Measurements from ENCODE around the gene JADE1. TPM values are rescaled to one million over a fixed set of nuclear protein-coding genes. Genes with fewer than 3 reads are reported as not detected.

Gene JADE1
- polyA plus RNA-seq, 3 donors, result 44.7 to 48.0 (median 48.0) TPM

- no peak for DNase-seq (ENCODE audit: low read depth in 3 of 3, low spot score in 2 of 3)
Observed at GRCh38 chr4:128840711-128841318, 31.3 kb downstream of the JADE1 start.

DNA sequence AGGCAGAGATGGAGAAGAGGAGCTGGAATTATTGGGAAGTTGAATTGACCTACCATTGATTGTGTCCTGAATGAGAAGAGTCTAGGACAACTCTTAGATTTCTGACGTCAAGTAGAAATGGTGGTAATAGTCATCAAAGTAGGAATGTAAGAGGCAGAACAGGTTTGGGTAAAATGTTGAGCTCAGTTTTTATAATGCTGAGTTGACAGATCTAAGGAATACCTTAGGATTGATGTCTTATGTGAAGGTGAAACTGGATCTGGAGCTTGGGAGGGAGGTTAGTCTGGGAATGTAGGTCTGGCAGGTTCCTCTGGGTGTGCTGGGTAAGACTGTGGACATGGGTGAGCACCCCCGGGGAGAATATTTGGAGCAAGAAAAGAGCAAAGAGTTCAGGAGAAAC, 31.9 kb downstream of the JADE1 start:
- DNase-seq (ENCODE audit: low read depth in 3 of 3, low spot score in 2 of 3), result no peak

DNA sequence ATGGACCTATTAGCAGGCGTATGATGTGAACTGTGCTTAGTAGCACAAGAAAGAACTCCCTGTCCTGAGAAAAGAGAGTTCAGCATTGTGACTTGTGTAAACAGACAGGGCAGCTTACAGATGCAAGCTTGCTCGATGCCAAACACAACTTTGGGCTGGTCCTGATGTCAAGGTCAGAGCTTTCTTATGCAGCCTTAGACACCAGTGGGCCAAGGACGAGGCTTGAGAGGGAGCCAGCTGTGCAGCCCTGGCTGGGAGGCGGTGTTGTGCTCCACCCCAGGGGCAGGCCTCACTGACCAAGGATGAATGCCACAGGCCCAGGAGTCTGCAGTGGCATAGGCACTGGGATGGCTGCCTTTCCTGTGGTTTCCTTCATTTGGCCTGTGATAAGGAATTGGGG, 35.4 kb downstream of the JADE1 start:
- no peak for DNase-seq (ENCODE audit: low read depth in 3 of 3, low spot score in 2 of 3)

- no peak for DNase-seq (ENCODE audit: low read depth in 3 of 3, low spot score in 2 of 3)
Observed at GRCh38 chr4:128846063-128846462, 36.6 kb downstream of the JADE1 start.

GRCh38 chr4:128847082-128847724, 37.7 kb downstream of the JADE1 start:
- no peak for DNase-seq (ENCODE audit: low read depth in 3 of 3, low spot score in 2 of 3)

- DNase-seq (ENCODE audit: low read depth in 3 of 3, low spot score in 2 of 3), result no peak
Observed at GRCh38 chr4:128848461-128848860, 39.0 kb downstream of the JADE1 start.

GRCh38 chr4:128850252-128850651, 40.8 kb downstream of the JADE1 start:
- DNase-seq (ENCODE audit: low read depth in 3 of 3, low spot score in 2 of 3), result no peak

GRCh38 chr4:128853741-128854140, 44.2 kb downstream of the JADE1 start:
- DNase-seq (ENCODE audit: low read depth in 3 of 3, low spot score in 2 of 3), result no peak

- DNase-seq (ENCODE audit: low read depth in 3 of 3, low spot score in 2 of 3), result no peak
Observed at GRCh38 chr4:128854433-128854832, 44.9 kb downstream of the JADE1 start.

DNA sequence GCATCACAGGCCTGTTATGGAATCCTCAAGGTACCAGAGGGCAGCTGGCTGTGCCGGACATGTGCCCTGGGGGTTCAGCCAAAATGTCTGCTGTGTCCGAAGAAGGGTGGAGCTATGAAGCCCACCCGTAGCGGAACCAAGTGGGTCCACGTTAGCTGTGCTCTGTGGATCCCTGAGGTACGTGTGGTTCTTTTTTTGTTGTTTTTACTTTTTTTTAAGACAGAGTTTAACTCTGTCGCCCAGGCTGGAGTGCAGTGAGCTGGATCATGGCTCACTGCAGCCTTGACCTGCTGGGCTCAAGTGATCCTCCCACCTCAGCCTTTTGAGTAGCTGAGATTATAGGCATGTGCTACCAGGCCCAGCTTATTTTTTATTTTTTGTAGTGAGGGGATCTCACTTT, 46.1 kb downstream of the JADE1 start:
- no peak for DNase-seq (ENCODE audit: low read depth in 3 of 3, low spot score in 2 of 3)

- DNase-seq (ENCODE audit: low read depth in 3 of 3, low spot score in 2 of 3), result no peak
Observed at GRCh38 chr4:128856246-128856645, 46.7 kb downstream of the JADE1 start.

DNA sequence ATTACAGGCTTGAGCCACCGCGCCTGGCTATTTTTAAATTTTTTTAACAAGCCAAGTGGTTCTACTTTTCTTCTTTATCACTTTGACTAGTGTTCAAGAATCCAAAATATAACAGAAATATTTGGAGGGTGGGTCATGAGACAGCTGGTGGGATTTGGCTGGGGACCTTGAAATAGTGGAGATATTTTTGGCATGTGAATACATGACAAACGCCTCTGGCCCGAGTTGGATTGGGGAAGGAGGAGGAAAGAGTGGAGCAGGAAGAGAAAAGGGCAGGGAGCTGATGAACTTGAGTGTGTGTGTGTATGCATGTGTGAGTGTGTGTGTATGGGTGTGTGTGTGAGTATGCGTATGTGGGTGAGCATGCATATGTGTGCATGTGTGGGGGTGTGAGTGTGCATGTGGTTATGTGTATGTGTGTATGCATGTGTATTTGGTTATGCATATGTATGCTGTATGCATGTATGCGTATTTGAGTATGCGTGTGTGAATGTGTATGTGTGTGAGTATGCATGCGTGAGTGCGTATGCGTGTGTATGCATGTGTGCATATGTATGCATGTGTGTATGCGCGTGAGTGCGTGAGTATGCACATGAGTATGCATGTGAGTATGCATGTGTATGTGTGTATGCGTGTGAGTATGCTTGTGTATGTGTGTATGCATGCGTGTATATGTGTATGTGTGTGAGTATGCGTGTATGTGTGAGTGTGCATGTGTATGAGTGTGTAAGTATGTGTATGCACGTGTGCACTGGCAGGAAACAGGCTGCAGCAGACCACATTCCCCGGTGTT, 49.6 kb downstream of the JADE1 start:
- DNase-seq (ENCODE audit: low read depth in 3 of 3, low spot score in 2 of 3), result no peak

DNA sequence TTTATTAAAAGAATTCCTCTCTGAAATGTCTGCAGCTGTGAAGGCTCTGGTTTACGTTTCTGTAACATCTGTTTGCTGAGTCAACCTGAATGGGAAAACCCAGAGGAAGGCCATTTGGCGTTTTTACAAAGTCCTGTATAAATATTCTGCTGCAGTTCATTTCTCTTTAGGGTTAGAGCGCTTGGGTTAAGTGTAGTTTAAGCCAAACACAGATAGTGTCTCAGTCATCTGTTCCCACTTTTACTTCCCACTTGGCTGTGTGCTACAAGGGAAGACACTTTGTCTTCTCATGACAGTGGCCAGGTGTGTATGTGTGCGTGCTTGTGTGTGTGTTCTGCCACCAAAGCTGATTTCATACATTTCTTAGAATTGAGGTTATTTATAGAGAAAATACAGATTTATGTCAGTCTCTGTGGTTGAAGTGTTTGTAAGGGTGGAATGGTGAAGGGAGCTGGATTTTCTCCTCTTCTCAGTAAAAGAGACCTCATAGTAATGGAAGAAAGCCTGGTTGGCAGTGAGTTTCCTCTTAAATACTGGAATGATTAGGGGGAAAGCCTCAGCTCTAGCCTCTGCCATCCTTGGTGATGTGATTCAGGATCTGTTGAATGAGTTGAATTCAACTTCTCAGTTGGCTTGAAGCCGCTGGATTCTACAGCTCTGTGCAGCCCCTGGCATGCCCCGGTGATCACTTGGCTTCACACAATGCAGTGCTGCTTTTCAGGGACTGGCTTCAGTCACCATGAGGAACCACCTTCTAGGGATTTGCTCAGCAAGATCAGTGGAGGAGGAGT, 50.6 kb downstream of the JADE1 start:
- DNase-seq (ENCODE audit: low read depth in 3 of 3, low spot score in 2 of 3), result no peak

- DNase-seq (ENCODE audit: low read depth in 3 of 3, low spot score in 2 of 3), result no peak
Observed at GRCh38 chr4:128861856-128862518, 52.5 kb downstream of the JADE1 start.

DNA sequence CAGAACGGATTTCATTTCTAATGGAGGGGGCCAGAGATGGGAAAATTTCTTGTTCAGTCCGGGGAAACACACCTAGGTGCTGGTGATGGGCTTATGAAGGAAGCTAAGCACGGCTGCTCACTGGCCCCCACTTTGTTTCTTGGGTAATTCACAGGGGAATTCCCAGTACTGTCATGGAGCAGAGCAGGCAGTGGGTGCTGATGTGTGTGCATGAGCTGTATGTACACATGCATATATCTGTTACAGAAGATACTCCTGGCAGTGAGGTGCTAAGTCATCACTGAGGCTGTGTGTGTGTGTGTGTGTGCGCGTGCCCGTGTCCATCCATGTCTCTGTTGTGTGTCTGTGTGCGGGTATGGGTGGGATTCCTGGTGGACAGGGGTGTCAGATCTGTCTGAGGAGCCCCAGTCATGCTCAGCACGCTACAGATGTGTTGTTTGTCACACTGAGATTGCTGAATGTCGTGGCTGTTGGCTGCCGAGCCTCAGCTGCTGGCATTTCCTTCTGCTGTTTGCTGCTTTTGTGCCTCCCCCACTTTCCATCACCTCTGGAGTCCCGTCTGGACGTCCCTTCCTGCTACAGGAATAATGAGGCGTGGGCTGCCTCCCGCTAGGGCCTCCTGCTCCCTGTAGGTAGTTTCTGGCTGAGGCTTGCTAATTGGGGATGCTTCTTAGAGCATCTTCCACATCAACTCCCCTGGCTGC, 53.3 kb downstream of the JADE1 start:
- DNase-seq (ENCODE audit: low read depth in 3 of 3, low spot score in 2 of 3), result no peak

DNA sequence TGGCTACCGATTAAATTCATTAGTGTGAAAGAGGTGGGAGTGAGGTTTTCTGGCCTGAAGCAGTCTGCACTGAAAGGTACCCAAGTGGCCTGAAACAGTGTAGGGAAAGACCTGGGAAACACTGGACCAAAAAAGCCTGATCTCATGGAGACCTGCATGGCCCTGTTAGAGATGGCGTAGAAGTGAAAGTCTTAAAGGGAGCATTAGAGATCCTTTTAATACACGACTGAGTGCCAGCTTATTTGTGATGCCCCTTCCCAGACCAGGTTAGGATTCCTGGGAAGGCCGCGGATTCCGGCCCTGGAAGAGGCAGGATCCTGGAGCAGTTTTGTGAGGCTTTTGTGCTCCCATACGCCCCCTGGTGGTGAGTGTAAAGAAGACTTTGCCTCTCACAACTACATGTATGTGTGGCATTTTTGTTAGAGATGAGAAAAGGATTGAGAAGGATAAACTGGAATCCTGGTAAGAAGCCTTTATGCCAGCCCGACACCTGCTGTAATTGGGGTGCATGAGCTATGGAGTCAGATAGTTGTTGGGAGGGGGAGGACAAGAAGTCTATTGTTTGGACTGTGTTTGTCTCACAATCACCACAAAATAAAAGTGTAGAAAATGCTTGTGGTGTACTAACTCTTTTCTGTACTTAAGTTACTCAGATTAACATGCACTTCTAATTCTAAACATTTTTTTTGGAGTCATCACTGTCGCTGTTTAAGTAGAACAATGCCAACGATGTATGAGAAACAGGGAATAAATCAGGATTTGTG, 54.0 kb downstream of the JADE1 start:
- peak; percentile 57 to 77 (median 71) for DNase-seq (ENCODE audit: low read depth in 3 of 3, low spot score in 2 of 3)

- DNase-seq (ENCODE audit: low read depth in 3 of 3, low spot score in 2 of 3), result no peak
Observed at GRCh38 chr4:128865132-128865531, 55.6 kb downstream of the JADE1 start.

GRCh38 chr4:128866269-128866668, 56.8 kb downstream of the JADE1 start:
- DNase-seq (ENCODE audit: low read depth in 3 of 3, low spot score in 2 of 3), result no peak

- DNase-seq (ENCODE audit: low read depth in 3 of 3, low spot score in 2 of 3), result no peak
Observed at GRCh38 chr4:128866691-128867090, 57.2 kb downstream of the JADE1 start.
